Retinal pigment epithelial cell (primary cell): ENCODE data around the gene GNG10.
A peak's percentile ranks its signal among the peaks of the same experiment; 100 is the strongest.

ENCODE experiments used
- DNase-seq: peaks from one replicate; pipeline ENCODE4 v3.0.0-alpha.2; 2010; ENCODE audit warnings: low read depth
- H3K4me3 ChIP-seq: 2 replicates; pipeline ENCODE4 v1.5.1; 2011; ENCODE audit warnings: mild to moderate bottlenecking, low read length, control low read depth, moderate library complexity
- CTCF ChIP-seq: conservative IDR thresholded peaks from 2 replicates; pipeline ENCODE4 v1.5.1; 2011; ENCODE audit warnings: low read depth, low read length, control low read depth, inconsistent platforms

Gene GNG10

DNA sequence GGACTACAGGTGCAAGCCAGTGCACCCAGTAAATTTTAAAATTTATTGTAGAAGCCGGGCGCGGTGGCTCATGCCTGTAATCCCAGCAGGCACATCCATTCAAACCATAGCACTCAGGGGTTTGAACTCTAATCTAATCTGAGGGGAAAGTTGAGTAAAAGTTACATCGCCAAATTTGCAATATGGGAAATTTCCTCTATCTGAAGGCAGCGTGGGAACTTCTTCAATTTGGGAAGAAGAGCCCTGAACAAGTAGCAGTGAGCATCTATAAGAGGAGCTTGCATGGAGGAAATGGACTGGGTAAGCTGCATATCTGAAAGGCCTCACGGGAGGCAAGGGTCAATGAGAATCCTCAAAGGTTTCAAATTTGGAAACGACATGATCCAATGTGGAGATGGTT is 33.0 kb upstream of the GNG10 start:
- H3K4me3 ChIP-seq, result no peak overlapping the region
- no peak for TF ChIP-seq CTCF
- no peak for DNase-seq

GRCh38 chr9:111630182-111630963 is 31.0 kb upstream of the GNG10 start:
- peak overlapping the region; percentile 65 for H3K4me3 ChIP-seq
- no peak for TF ChIP-seq CTCF
- no peak for DNase-seq

GRCh38 chr9:111630964-111631213 is 30.5 kb upstream of the GNG10 start:
- peak overlapping the region; percentile 65 for H3K4me3 ChIP-seq
- no peak for DNase-seq
- no peak for TF ChIP-seq CTCF

DNA sequence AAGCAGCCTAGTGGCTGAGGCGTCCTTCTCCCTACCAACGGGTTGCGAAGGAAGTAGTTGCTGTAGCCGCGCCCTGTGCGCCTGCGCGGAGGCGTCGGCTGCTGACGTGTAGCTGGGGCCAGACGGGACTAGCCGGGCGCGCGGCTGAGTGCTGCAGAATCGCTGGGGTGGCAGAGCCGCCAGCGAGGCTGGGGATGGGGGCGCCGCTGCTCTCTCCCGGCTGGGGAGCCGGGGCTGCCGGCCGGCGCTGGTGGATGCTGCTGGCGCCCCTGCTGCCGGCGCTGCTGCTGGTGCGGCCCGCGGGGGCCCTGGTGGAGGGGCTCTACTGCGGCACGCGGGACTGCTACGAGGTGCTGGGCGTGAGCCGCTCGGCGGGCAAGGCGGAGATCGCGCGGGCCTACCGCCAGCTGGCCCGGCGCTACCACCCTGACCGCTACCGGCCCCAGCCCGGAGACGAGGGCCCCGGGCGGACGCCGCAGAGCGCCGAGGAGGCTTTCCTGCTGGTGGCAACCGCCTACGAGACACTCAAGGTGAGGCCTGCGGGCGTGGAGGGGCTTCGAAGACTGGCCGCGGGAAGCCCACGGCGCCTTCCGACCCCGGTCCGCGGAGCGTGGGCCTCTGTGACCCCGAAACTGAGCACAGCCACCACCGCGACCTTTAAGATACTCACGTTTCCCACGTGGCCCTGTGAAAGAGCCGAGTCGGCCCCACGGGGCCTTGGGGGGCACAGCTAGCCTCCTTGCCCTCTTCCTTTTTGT is 30.0 kb upstream of the GNG10 start, which contains the start of gene DNAJC25:
TSS of gene DNAJC25 (plus strand) at position 121 of the 758 bp plus-strand sequence. CDS start at position 195, 74 bp downstream.
- no peak for TF ChIP-seq CTCF
- peak; percentile 96 for DNase-seq
- peak within 1 kb of the TSS; percentile 65 for H3K4me3 ChIP-seq

GRCh38 chr9:111632060-111632459 is 29.3 kb upstream of the GNG10 start:
- H3K4me3 ChIP-seq, result peak overlapping the region; percentile 65
- no peak for DNase-seq
- no peak for TF ChIP-seq CTCF

DNA sequence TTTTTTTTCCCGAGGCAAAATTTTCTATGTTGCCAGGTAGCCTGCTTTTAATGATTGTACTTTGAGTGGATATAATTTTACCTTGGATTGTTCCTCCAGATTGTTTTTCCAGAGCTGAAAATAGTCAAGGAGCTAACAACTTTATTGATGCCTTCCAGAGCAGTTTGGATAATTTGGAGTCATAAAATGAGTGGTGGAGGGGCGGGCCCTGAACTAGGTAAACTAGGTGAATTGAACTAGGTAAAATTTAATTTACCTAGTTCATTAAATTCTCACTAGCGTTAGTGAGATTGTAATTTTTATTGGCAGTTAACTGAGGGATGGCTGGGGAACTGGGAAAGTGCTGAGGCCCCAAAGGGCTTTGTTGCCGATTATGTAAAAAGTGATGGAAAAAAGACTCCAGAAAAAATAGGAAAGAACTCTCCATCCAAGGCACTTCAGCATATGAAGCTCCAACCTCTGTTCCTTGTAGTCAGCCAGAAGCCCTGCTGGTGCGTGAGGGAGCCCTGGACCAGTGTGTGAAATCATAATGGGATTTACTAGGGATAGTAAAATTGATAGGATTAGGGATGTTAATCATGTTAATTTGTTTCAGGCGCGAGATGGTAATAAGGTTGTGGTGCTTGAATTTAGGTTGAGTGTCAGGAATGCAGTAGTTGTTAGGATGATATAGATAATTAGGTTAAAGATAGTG is 28.6 kb upstream of the GNG10 start:
- DNase-seq, result no peak
- peak overlapping the region; percentile 65 for H3K4me3 ChIP-seq
- TF ChIP-seq CTCF, result no peak
